ENCODE measurements around the gene FAM209A. TPM values are rescaled to one million over a fixed set of nuclear protein-coding genes. Genes with fewer than 3 reads are reported as not detected.
"Not testable (repeated sequence)": the region's sequence is repeated elsewhere in the genome, so short reads cannot be mapped to it uniquely, and the experiment has no call there.

FAM209A gene
- total RNA-seq, 8 experiments from 2014 or later: 0.11 to 0.66 (median 0.41) TPM; not detected in 4

GRCh38 chr20:56517641-56518040 is 6.9 kb upstream of the FAM209A start:
- H3K4me1 ChIP-seq (replicated peaks in 1 of 2): peaks cover 12 to 37% of the 10 kb centered on the region in 2 donors
- H3K4me3 ChIP-seq: no peak overlapping the region
- in situ Hi-C loops (cut with MboI; ENCODE audit: low pct_unique_long_range_greater_than_20kb in 2 of 9, low sequenced_read_pairs in 9 of 9, unreplicated experiment in 9 of 9): no loop called here
- ATAC-seq (replicated peaks in 6 of 8): peak in 3 of 8 experiments; percentile 26 to 29 (median 29)
- WGBS, 10 experiments: 50 to 100% (median 83%) methylated on average over 1 to 5 of the region's 8 CpGs; no CpG with 5 or more reads in 2 of the 10 experiments
- no peak overlapping the region for H3K27ac ChIP-seq

- H3K4me1 ChIP-seq (replicated peaks in 1 of 2): peaks cover 8 to 32% of the 10 kb centered on the region in 2 donors
- no peak overlapping the region for H3K27ac ChIP-seq
- H3K4me3 ChIP-seq: no peak overlapping the region
- WGBS, 10 experiments: 88 to 100% (median 98%) methylated on average over 1 to 6 of the region's 14 CpGs; no CpG with 5 or more reads in 5 of the 10 experiments
- in situ Hi-C loops (cut with MboI; ENCODE audit: low pct_unique_long_range_greater_than_20kb in 2 of 9, low sequenced_read_pairs in 9 of 9, unreplicated experiment in 9 of 9): no loop called here
- ATAC-seq (replicated peaks in 6 of 8): no peak
These were observed 6.4 kb upstream of the FAM209A start for GRCh38 chr20:56518126-56518525.

- in situ Hi-C loops (cut with MboI; ENCODE audit: low pct_unique_long_range_greater_than_20kb in 2 of 9, low sequenced_read_pairs in 9 of 9, unreplicated experiment in 9 of 9): no loop called here
- Histone ChIP-seq H3K4me1 (replicated peaks in 1 of 2) (peaks cover 3 to 27% of the 10 kb centered on the region in 2 donors), H3K27ac (no peak overlapping the region), H3K4me3 (no peak overlapping the region)
- ATAC-seq (replicated peaks in 6 of 8): no peak
- WGBS, 10 experiments: 87 to 100% (median 98%) methylated on average over 1 to 9 of the region's 10 CpGs; no CpG with 5 or more reads in 1 of the 10 experiments
These were observed 5.7 kb upstream of the FAM209A start for GRCh38 chr20:56518721-56519398.

DNA sequence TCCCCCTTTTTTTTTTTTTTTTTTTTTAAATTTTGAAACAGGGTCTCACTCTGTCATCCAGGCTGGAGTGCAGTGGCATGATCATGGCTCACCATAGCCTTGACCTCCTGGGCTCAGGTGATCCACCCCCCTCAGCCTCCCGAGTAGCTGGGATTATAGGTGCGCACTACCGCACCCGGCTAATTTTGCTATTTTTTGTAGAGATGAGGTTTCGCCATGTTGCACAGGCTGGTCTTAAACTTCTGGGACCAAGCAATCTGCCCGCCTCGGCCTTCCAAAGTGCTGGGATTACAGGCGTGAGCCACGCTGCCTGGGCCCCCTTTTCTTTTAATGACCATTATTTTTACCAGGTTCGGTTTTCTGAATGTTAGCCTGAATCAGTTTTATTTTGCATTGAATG is 5.0 kb upstream of the FAM209A start:
- peaks cover 2 to 20% of the 10 kb centered on the region in 2 donors for H3K4me1 ChIP-seq (replicated peaks in 1 of 2)
- no peak overlapping the region for H3K27ac ChIP-seq
- H3K4me3 ChIP-seq: no peak overlapping the region
- 90 to 100% (median 100%) methylated on average over 1 to 6 of the region's 10 CpGs; no CpG with 5 or more reads in 1 of the 10 experiments for WGBS, 10 experiments
- in situ Hi-C loops (cut with MboI; ENCODE audit: low pct_unique_long_range_greater_than_20kb in 2 of 9, low sequenced_read_pairs in 9 of 9, unreplicated experiment in 9 of 9): no loop called here
- ATAC-seq (replicated peaks in 6 of 8): no peak

DNA sequence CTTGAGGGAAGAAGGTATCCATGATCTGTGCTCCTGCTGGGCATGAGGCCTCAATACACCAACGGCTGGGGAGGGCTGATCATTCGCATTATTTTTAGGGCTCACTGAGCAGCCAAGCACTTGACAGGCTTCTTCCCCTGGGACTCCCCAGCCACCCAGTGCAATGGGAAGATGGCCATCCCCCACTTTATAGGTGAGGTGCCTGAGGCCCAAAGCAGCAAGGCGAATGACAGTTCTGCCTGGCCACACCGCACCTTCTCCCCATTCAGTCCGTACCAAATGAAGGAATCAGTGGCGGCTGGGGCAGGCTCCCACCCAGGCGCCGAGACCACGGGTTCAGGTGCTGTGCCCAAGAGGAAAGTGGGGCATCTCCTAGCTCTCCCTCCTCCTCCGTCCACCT is 4.4 kb upstream of the FAM209A start:
- in situ Hi-C loops (cut with MboI; ENCODE audit: low pct_unique_long_range_greater_than_20kb in 2 of 9, low sequenced_read_pairs in 9 of 9, unreplicated experiment in 9 of 9): no loop called here
- H3K4me1 ChIP-seq (replicated peaks in 1 of 2): peaks cover 2 to 16% of the 10 kb centered on the region in 2 donors
- WGBS, 10 experiments: 86 to 100% (median 96%) methylated on average over 2 to 9 of the region's 10 CpGs; no CpG with 5 or more reads in 3 of the 10 experiments
- H3K4me3 ChIP-seq: no peak overlapping the region
- ATAC-seq (replicated peaks in 6 of 8): peak in 2 of 8 experiments; percentile 15 to 20
- peak overlapping the region; percentile 28 to 71 for H3K27ac ChIP-seq

DNA sequence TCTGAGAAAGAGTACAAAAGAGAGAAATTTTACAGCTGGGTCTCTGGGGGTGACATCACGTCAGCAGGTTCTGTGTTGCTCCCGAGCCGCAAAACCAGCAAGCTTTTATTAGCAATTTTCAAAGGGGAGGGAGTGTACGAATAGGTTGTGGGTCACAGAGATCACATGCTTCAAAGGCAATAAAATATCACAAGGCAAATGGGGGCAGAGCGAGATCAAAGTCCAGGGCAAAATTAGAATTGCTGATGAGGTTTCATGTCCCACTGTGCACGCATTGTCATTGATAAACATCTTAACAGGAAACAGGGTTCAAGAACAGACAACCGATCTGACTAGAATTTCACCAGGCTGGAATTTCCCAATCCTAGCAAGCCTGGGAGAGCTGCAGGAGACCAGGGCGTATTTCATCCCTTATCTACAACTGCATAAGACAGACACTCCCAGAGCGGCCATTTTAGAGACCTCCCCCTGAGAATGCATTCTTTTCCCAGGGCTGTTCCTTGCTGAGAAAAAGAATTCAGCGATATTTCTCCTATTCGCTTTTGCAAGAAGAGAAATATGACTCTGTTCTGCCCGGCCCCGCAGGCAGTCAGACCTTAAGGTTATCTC is 3.7 kb upstream of the FAM209A start:
- peaks cover under 1 to 12% of the 10 kb centered on the region in 2 donors for H3K4me1 ChIP-seq (replicated peaks in 1 of 2)
- H3K4me3 ChIP-seq; in situ Hi-C loops (cut with MboI; ENCODE audit: low pct_unique_long_range_greater_than_20kb in 2 of 9, low sequenced_read_pairs in 9 of 9, unreplicated experiment in 9 of 9): not testable (repeated sequence)
- WGBS, 10 experiments: 40 to 97% (median 75%) methylated on average over 1 to 11 of the region's 13 CpGs; no CpG with 5 or more reads in 1 of the 10 experiments
- H3K27ac ChIP-seq: peak overlapping the region in 1 of 2 donors; percentile 71
- peak in 3 of 8 experiments; percentile 36 to 48 (median 40) for ATAC-seq (replicated peaks in 6 of 8)

DNA sequence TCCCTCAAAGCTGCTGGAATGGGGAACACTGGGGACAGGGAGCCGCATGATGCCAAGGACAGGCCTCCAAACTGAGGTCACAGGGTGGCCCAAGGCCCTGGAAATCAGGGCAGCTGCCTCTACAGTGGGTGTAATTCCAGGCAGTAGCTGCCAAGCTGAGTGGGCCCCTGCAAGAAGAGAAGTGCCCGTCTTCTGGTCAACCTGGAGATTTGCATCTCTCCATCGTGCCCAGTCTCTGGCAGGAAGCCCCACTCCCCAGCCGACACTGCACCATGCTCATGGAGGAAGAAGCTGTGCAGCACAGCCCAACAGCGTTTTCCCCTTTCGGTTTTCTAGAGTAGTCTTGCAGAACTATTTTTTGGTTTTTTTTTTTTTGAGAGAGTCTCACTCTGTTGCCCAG is 2.2 kb upstream of the FAM209A start:
- Histone ChIP-seq H3K4me1 (replicated peaks in 1 of 2) (peaks cover 0 to 3% of the 10 kb centered on the region in 2 donors), H3K4me3 (no peak overlapping the region), H3K27ac (no peak overlapping the region)
- 60 to 100% (median 94%) methylated on average over 1 to 4 of the region's 6 CpGs; no CpG with 5 or more reads in 3 of the 10 experiments for WGBS, 10 experiments
- no peak for ATAC-seq (replicated peaks in 6 of 8)
- in situ Hi-C loops (cut with MboI; ENCODE audit: low pct_unique_long_range_greater_than_20kb in 2 of 9, low sequenced_read_pairs in 9 of 9, unreplicated experiment in 9 of 9): no loop called here

DNA sequence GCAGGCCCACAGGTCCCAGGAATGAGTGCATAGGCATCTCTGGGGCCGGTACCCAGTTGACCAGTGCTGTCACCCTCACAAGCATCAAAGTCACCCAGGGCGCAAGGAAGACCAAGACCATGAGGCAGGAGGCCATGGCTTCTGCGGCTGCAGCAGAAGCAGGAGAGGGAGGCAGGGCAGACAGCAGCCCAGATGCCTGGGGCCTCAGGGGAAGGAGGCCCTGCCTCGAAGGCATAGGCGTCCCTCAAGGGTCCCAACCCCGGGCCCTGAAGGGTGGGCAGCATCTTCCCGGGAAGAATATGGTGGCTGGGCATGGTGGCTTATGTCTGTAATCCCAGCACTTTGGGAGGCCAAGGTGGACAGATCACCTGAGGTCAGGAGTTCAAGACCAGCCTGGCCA is 3.0 kb downstream of the FAM209A start:
- Histone ChIP-seq H3K27ac (no peak overlapping the region), H3K4me1 (replicated peaks in 1 of 2) (no peaks in the 10 kb centered on the region), H3K4me3 (no peak overlapping the region)
- 50 to 100% (median 88%) methylated on average over 2 to 6 of the region's 7 CpGs; no CpG with 5 or more reads in 7 of the 10 experiments for WGBS, 10 experiments
- no peak for ATAC-seq (replicated peaks in 6 of 8)
- in situ Hi-C loops (cut with MboI; ENCODE audit: low pct_unique_long_range_greater_than_20kb in 2 of 9, low sequenced_read_pairs in 9 of 9, unreplicated experiment in 9 of 9): loop anchor here in 1 of 9 experiments (25.0 kb wide), 1 partner anchor 535 kb away; no protein-coding TSS in a partner anchor

DNA sequence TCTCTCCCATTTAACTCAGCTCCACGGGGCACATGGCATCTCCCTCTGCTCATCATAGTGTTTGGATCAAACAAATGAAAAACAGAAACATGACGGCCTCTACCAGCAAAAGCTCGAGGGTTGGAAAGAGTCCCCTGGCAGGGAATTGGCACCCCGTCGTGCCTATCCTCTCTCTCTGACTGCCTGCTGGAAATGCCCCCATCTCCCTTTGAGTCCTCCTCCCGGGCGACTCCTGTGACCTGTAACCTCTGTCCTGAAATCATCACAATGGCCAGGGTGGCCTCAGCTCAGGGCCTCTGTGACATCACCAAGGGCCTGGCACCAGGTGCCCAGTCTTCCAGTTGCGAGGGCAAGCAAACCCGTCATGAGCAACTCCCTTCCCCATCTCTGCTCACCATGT is 8.4 kb downstream of the FAM209A start, which contains the start of gene FAM209B:
Gene FAM209B (plus strand): TSS at position 301 of the 400 bp plus-strand sequence. CDS start 96 bp downstream, at position 397.
- H3K4me1 ChIP-seq (replicated peaks in 1 of 2); H3K27ac ChIP-seq; ATAC-seq (replicated peaks in 6 of 8); H3K4me3 ChIP-seq: not testable (repeated sequence)
- in situ Hi-C loops (cut with MboI; ENCODE audit: low pct_unique_long_range_greater_than_20kb in 2 of 9, low sequenced_read_pairs in 9 of 9, unreplicated experiment in 9 of 9): loop anchor here in 1 of 9 experiments (25.0 kb wide), 1 partner anchor 529 kb away; no protein-coding TSS in a partner anchor
- WGBS, 10 experiments: 80 to 90% methylated on average over 2 to 3 of the region's 9 CpGs; no CpG with 5 or more reads in 8 of the 10 experiments

GRCh38 chr20:56537997-56538396 is 13.5 kb downstream of the FAM209A start:
- in situ Hi-C loops (cut with MboI; ENCODE audit: low pct_unique_long_range_greater_than_20kb in 2 of 9, low sequenced_read_pairs in 9 of 9, unreplicated experiment in 9 of 9): loop anchor here in 1 of 9 experiments (25.0 kb wide), 1 partner anchor 524 kb away; no protein-coding TSS in a partner anchor
- Histone ChIP-seq H3K4me1 (replicated peaks in 1 of 2) (no peaks in the 10 kb centered on the region), H3K4me3 (no peak overlapping the region), H3K27ac (no peak overlapping the region)
- no peak for ATAC-seq (replicated peaks in 6 of 8)
- WGBS, 10 experiments: 14 to 100% (median 85%) methylated on average over 1 to 3 of the region's 3 CpGs; no CpG with 5 or more reads in 2 of the 10 experiments

DNA sequence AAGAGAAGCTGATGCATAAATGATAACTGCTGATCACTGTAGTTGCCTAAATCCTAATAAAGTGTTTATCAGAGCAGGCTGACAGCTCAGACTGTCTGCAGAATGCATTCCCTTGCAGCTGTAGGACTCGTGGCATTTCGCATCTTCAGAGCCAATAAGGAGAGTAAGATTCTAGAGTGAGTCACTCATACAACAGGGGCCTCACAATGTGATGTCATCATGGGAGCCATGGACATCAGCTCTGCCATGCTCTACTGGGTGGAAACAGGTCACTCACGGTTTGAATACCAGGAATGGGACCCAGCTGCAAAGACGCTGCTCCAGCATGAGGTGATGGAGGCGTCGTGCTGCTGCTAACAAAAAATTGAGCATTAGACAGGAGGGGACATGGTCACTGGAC is 15.9 kb downstream of the FAM209A start:
- Histone ChIP-seq H3K27ac (no peak overlapping the region), H3K4me3 (no peak overlapping the region), H3K4me1 (replicated peaks in 1 of 2) (no peaks in the 10 kb centered on the region)
- in situ Hi-C loops (cut with MboI; ENCODE audit: low pct_unique_long_range_greater_than_20kb in 2 of 9, low sequenced_read_pairs in 9 of 9, unreplicated experiment in 9 of 9): loop anchor here in 1 of 9 experiments (25.0 kb wide), 1 partner anchor 522 kb away; no protein-coding TSS in a partner anchor
- peak in 6 of 8 experiments; percentile 60 to 100 (median 79) for ATAC-seq (replicated peaks in 6 of 8)
- WGBS, 10 experiments: 21 to 93% (median 78%) methylated on average over 2 to 6 of the region's 6 CpGs; no CpG with 5 or more reads in 1 of the 10 experiments

GRCh38 chr20:56542489-56543030 is 18.0 kb downstream of the FAM209A start:
- 10 to 100% (median 71%) methylated on average over 1 to 6 of the region's 9 CpGs; no CpG with 5 or more reads in 1 of the 10 experiments for WGBS, 10 experiments
- ATAC-seq (replicated peaks in 6 of 8): no peak

More at GRCh38 chr20:56542489-56543030, 18.0 kb downstream of the FAM209A start:
- Histone ChIP-seq H3K4me1 (replicated peaks in 1 of 2) (no peaks in the 10 kb centered on the region), H3K27ac (no peak overlapping the region), H3K4me3 (no peak overlapping the region)
- in situ Hi-C loops (cut with MboI; ENCODE audit: low pct_unique_long_range_greater_than_20kb in 2 of 9, low sequenced_read_pairs in 9 of 9, unreplicated experiment in 9 of 9): loop anchor here in 1 of 9 experiments (25.0 kb wide), 1 partner anchor 520 kb away; no protein-coding TSS in a partner anchor
